ENCODE measurements around the gene PLPP3. TPM values are rescaled to one million over a fixed set of nuclear protein-coding genes. Genes with fewer than 3 reads are reported as not detected.
A peak's percentile ranks its signal among the peaks of the same experiment; 100 is the strongest.

The PLPP3 gene
- total and polyA plus RNA-seq, 2 experiments from 2014 or later = 41.9 to 61.9 TPM

GRCh38 chr1:56577406-56578137 lies 1.8 kb downstream of the PLPP3 start (continued):
- TF ChIP-seq REST (IDR thresholded peaks at IDR 0.05; ENCODE audit: unreplicated experiment) (no peak), STAT1 (IDR thresholded peaks at IDR 0.05; ENCODE audit: unreplicated experiment) (no peak), POLR2AphosphoS5 (IDR thresholded peaks at IDR 0.05; ENCODE audit: low read depth) (no peak; the same call in 1 of the 2 replicates), ZNF331 (CRISPR knock-in tag; IDR thresholded peaks at IDR 0.05; ENCODE audit: low read depth) (no peak), EZH2 (IDR thresholded peaks at IDR 0.05; ENCODE audit: low read depth, unreplicated experiment) (no peak)

GRCh38 chr1:56576880-56577405 lies 2.4 kb downstream of the PLPP3 start:
- peak; percentile 17 for ATAC-seq
- peaks cover 81% of the 10 kb centered on the region for H3K79me2 ChIP-seq (replicated peaks; ENCODE audit: insufficient read depth)

More at GRCh38 chr1:56576880-56577405, 2.4 kb downstream of the PLPP3 start:
- Mint-ChIP-seq H3K27ac (no peak overlapping the region), H3K4me3 (peak overlapping the region; percentile 94), H3K36me3 (ENCODE audit: low read depth) (peaks cover 3% of the 10 kb centered on the region; the same call in 1 of the 3 replicates), H3K4me1 (peaks cover 57% of the 10 kb centered on the region), H3K27me3 (ENCODE audit: insufficient read depth, low read depth, poor library complexity) (peaks cover 8% of the 10 kb centered on the region), H3K9me3 (no peaks in the 10 kb centered on the region)
- H4K20me1 ChIP-seq (replicated peaks; ENCODE audit: insufficient read depth) = peaks cover 14% of the 10 kb centered on the region; the same call in 1 of the 2 replicates
- H3K36me3 ChIP-seq (ENCODE audit: insufficient read depth) = no peaks in the 10 kb centered on the region
- H3F3A ChIP-seq (replicated peaks; ENCODE audit: low read depth) = no peaks in the 10 kb centered on the region
- H3K4me3 ChIP-seq = peak overlapping the region; percentile 82
- peak; percentile 81 for DNase-seq (ENCODE audit: low spot score)
- no peaks in the 10 kb centered on the region for H3K9me2 ChIP-seq (ENCODE audit: insufficient read depth)
- H3K27ac ChIP-seq (ENCODE audit: low read depth) = peak overlapping the region; percentile 64; the same call in 1 of the 2 replicates
- no peak overlapping the region for H2AFZ ChIP-seq
- H3K27me3 ChIP-seq (ENCODE audit: insufficient read depth) = no peaks in the 10 kb centered on the region
- TF ChIP-seq NANOG (IDR thresholded peaks at IDR 0.05; ENCODE audit: borderline replicate concordance) = peak; percentile 90
- TF ChIP-seq CTCF (conservative IDR thresholded peaks at IDR 0.05; ENCODE audit: low read depth in 2 of 2) = peak; percentile 32 to 45; a peak in 3 of 4 replicates
- TF ChIP-seq EZH2phosphoT487 (IDR thresholded peaks at IDR 0.05; ENCODE audit: unreplicated experiment) = no peak
- peaks cover 63% of the 10 kb centered on the region for H3K4me1 ChIP-seq (ENCODE audit: insufficient read depth)
- peak overlapping the region; percentile 76 for H3K4me2 ChIP-seq
